ENCODE data around the gene DCAF12L2.

DNA sequence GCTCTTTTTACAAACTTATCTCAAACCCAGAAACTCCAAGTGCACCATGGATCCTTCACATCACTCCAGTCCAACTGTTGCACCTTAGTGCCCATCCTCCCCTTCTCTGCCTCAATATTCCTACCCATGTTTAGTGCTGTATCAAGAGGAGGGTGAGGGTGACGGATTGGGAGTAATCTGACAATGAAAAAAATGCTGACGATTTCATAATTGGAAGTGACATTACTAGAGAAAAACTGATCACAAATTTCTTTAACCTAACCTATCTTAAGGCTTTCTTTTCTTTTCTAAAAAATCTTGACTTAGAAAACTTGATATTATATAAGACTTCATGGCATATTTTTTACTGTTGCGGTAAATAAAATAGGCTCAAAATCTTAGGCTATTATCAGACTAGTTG lies 1.5 kb upstream of the DCAF12L2 start:
- TF ChIP-seq, protein P1, sequence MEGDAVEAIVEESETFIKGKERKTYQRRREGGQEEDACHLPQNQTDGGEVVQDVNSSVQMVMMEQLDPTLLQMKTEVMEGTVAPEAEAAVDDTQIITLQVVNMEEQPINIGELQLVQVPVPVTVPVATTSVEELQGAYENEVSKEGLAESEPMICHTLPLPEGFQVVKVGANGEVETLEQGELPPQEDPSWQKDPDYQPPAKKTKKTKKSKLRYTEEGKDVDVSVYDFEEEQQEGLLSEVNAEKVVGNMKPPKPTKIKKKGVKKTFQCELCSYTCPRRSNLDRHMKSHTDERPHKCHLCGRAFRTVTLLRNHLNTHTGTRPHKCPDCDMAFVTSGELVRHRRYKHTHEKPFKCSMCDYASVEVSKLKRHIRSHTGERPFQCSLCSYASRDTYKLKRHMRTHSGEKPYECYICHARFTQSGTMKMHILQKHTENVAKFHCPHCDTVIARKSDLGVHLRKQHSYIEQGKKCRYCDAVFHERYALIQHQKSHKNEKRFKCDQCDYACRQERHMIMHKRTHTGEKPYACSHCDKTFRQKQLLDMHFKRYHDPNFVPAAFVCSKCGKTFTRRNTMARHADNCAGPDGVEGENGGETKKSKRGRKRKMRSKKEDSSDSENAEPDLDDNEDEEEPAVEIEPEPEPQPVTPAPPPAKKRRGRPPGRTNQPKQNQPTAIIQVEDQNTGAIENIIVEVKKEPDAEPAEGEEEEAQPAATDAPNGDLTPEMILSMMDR (IDR thresholded peaks at IDR 0.05 in 2 of 3, conservative IDR thresholded peaks at IDR 0.05 in 1 of 3; ENCODE audit: borderline replicate concordance in 1 of 3, insufficient read depth in 1 of 3, low read depth in 2 of 3, low read length in 2 of 3): no peak
- TF ChIP-seq, protein P2, sequence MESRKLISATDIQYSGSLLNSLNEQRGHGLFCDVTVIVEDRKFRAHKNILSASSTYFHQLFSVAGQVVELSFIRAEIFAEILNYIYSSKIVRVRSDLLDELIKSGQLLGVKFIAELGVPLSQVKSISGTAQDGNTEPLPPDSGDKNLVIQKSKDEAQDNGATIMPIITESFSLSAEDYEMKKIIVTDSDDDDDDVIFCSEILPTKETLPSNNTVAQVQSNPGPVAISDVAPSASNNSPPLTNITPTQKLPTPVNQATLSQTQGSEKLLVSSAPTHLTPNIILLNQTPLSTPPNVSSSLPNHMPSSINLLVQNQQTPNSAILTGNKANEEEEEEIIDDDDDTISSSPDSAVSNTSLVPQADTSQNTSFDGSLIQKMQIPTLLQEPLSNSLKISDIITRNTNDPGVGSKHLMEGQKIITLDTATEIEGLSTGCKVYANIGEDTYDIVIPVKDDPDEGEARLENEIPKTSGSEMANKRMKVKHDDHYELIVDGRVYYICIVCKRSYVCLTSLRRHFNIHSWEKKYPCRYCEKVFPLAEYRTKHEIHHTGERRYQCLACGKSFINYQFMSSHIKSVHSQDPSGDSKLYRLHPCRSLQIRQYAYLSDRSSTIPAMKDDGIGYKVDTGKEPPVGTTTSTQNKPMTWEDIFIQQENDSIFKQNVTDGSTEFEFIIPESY (IDR thresholded peaks at IDR 0.05; ENCODE audit: extremely low read depth, insufficient replicate concordance, low read length): no peak
- TF ChIP-seq EZH2 (IDR thresholded peaks at IDR 0.05) (no peak), RAD21 (IDR thresholded peaks at IDR 0.05; ENCODE audit: low read depth) (no peak), POLR2AphosphoS5 (IDR thresholded peaks at IDR 0.05; ENCODE audit: low read depth, low read length) (no peak), JUND (IDR thresholded peaks at IDR 0.05) (no peak), YY1 (IDR thresholded peaks at IDR 0.05; ENCODE audit: extremely low read depth, insufficient replicate concordance, low read depth, low read length) (no peak)
- TF ChIP-seq, protein P3, sequence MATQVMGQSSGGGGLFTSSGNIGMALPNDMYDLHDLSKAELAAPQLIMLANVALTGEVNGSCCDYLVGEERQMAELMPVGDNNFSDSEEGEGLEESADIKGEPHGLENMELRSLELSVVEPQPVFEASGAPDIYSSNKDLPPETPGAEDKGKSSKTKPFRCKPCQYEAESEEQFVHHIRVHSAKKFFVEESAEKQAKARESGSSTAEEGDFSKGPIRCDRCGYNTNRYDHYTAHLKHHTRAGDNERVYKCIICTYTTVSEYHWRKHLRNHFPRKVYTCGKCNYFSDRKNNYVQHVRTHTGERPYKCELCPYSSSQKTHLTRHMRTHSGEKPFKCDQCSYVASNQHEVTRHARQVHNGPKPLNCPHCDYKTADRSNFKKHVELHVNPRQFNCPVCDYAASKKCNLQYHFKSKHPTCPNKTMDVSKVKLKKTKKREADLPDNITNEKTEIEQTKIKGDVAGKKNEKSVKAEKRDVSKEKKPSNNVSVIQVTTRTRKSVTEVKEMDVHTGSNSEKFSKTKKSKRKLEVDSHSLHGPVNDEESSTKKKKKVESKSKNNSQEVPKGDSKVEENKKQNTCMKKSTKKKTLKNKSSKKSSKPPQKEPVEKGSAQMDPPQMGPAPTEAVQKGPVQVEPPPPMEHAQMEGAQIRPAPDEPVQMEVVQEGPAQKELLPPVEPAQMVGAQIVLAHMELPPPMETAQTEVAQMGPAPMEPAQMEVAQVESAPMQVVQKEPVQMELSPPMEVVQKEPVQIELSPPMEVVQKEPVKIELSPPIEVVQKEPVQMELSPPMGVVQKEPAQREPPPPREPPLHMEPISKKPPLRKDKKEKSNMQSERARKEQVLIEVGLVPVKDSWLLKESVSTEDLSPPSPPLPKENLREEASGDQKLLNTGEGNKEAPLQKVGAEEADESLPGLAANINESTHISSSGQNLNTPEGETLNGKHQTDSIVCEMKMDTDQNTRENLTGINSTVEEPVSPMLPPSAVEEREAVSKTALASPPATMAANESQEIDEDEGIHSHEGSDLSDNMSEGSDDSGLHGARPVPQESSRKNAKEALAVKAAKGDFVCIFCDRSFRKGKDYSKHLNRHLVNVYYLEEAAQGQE (IDR thresholded peaks at IDR 0.05; ENCODE audit: low read depth): no peak
